ENCODE data around the gene IFT25.
"Not testable (repeated sequence)": the region's sequence is repeated elsewhere in the genome, so short reads cannot be mapped to it uniquely, and the experiment has no call there.

IFT25 gene

GRCh38 chr1:53945433-53946251 lies at the start of gene IFT25:
TSS of gene IFT25 (minus strand) at chr1:53945699. CDS start at chr1:53940082, 5,617 bp downstream.
- FAIRE-seq (peak; percentile 27), DNase-seq (ENCODE audit: low spot score) (peak; percentile 95)

- FAIRE-seq = not testable (repeated sequence)
These were observed 49.0 kb upstream of the IFT25 start for GRCh38 chr1:53994516-53994915.

GRCh38 chr1:53992085-53992874 lies 46.8 kb upstream of the IFT25 start:
- FAIRE-seq (no peak), DNase-seq (ENCODE audit: low spot score) (no peak)

More at GRCh38 chr1:53994516-53994915, 49.0 kb upstream of the IFT25 start:
- not testable (repeated sequence) for DNase-seq (ENCODE audit: low spot score)

- DNase-seq (ENCODE audit: low spot score) = no peak
- no peak for FAIRE-seq
These were observed 42.4 kb upstream of the IFT25 start for GRCh38 chr1:53987880-53988279.

- FAIRE-seq (no peak), DNase-seq (ENCODE audit: low spot score) (no peak)
These were observed 41.0 kb upstream of the IFT25 start for GRCh38 chr1:53986458-53986857.

DNA sequence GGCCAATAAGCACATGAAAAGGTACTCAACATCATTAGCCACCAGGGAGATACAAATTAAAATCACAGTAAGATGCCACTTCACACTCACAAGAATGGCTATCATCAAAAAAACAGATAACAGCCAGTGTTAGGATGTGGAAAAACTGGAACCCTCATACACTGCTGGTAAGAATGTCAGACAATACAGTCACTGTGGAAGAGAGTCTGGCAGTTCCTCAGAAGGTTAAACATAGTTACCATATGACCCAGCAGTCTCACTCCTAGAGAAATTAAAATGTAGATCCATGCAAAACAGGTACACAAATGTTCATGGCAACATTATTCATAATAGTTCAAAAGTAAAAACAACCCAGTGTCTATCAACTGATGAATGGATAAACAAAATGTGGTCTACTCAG lies 39.2 kb upstream of the IFT25 start:
- DNase-seq (ENCODE audit: low spot score) (no peak), FAIRE-seq (no peak)

GRCh38 chr1:53982763-53983104 lies 37.2 kb upstream of the IFT25 start:
- no peak for DNase-seq (ENCODE audit: low spot score)
- no peak for FAIRE-seq

GRCh38 chr1:53982034-53982762 lies 36.7 kb upstream of the IFT25 start:
- FAIRE-seq (no peak), DNase-seq (ENCODE audit: low spot score) (peak; percentile 39)

GRCh38 chr1:53981220-53981619 lies 35.7 kb upstream of the IFT25 start:
- FAIRE-seq (no peak), DNase-seq (ENCODE audit: low spot score) (peak; percentile 59)

DNA sequence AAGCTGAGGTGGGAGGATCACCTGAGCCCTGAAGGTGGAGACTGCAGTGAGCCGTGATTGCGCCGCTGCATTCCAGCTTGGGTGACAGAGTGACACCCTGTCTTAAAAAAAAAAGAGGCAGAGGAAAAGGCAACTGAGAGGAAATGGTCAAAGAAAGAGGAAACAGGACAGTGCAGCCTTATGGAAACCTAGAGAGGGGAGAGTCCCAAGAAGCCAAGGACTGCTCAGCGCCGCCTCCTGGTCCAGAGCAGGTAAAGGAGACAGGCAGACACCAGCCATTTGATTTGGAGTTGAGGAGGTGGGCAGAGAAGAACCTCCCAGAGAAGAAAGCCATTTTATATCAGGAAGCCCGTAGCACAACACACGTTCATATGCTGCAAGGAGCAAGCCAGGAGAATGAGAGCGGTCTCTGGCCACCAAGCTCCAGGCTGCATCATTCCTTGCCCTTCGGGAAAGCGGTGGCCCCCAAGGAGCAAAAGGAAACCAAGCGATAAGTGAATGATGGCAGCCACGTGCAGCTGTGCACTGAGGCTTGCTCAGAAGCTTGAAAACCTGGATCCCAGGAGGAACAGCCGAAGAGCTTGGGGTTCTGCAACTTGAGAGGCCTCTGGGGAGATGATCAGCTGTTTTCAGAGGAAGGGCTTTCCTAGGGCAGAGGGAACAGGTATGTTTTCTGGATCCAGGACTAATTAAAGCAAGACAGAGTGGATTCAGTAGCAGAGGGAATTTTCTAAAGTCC lies 34.4 kb upstream of the IFT25 start:
- no peak for FAIRE-seq
- no peak for DNase-seq (ENCODE audit: low spot score)

DNA sequence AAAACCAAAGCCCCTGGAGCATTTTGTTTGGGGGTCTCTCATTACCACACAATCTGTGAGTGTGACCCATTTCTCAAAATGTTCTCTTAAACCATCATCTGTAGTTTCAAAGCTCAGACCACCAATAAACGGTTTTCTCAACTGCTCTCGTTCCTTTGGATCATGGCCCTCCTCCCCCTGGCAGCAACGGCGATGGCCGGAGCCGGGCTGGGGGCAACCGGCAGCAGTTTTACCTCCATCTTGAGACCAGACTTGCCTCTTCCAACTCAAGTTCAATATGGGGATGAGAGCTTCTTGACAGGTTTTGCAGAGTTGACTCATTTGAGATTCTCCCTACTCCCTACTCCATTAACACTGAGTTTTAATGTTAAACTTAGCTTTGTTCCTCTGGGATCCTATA lies 30.4 kb upstream of the IFT25 start:
- DNase-seq (ENCODE audit: low spot score) = no peak
- no peak for FAIRE-seq

- no peak for DNase-seq (ENCODE audit: low spot score)
- no peak for FAIRE-seq
These were observed 26.2 kb upstream of the IFT25 start for GRCh38 chr1:53971718-53972117.

DNA sequence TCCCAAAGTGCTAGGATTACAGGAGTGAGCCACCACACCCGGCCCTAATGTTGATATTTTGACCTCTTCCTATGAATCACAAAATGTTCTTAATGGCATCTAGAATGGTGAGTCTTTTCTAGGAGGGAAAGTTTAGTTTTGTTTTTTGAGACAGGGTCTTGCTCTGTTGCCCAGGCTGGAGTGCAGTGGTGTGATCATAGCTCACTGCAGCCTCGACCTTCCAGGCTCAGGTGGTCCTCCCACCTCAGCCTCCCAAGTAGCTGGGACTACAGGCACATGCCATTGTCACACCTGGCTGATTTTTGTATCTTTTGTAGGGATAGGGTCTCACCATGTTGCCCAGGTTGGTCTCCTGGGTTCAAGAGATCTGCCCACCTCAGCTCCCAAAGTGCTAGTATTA lies 23.8 kb upstream of the IFT25 start:
- not testable (repeated sequence) for FAIRE-seq; DNase-seq (ENCODE audit: low spot score)

GRCh38 chr1:53968125-53968513 lies 22.6 kb upstream of the IFT25 start:
- FAIRE-seq = no peak

GRCh38 chr1:53967409-53968124 lies 22.1 kb upstream of the IFT25 start:
- no peak for FAIRE-seq
- DNase-seq (ENCODE audit: low spot score) = no peak

More at GRCh38 chr1:53968125-53968513, 22.6 kb upstream of the IFT25 start:
- no peak for DNase-seq (ENCODE audit: low spot score)

GRCh38 chr1:53966794-53967193 lies 21.3 kb upstream of the IFT25 start:
- FAIRE-seq (no peak), DNase-seq (ENCODE audit: low spot score) (no peak)

GRCh38 chr1:53964109-53964508 lies 18.6 kb upstream of the IFT25 start:
- DNase-seq (ENCODE audit: low spot score) (no peak), FAIRE-seq (no peak)

DNA sequence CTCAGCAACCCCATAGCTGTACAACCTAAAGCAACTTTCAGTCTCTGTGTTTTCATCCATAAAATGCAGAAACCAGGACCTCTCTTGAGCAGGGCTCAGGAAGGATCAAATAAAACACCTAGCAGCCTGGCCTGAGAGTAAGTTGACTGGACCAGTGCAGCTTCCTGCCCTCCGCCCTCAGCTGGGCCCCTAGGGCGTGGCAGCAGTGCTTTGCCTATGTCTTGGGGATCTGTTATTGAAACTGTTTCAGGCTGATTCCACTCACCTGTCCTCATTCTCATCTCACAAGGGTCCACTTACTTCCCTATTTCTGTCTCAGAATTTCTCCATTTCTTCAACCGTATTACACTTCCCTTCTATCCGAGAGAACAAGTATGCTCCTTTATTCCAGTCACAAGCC lies 18.0 kb upstream of the IFT25 start:
- DNase-seq (ENCODE audit: low spot score) (no peak), FAIRE-seq (no peak)

- no peak for FAIRE-seq
These were observed 16.9 kb upstream of the IFT25 start for GRCh38 chr1:53962395-53962794.

DNA sequence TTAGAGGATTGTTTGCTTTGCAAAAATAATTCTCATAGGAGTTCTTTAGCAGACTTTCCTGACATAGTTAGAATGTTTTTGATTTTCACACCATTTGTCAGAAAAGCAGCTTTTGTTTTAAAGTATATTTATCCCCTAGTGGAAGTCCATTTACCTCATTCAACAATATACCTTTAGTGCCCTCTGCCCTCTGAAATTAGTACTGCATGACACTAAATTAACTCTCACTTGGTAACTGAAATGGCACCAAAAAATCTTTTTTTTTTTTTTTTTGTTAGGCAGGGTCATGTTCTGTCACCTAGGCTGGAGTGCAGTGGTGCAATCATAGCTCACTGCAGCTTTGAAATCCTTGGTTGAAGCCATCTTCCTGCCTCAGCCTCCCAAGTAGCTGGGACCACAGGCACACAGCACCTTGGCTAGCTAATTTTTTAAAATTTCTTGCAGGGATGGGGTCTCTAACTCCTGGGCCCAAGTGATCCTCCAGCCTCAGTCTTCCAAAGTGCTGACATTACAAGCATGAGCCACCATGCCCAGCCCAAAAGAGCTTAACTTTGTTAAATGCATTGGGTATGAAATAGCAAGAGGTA lies 14.3 kb upstream of the IFT25 start:
- FAIRE-seq = no peak
- DNase-seq (ENCODE audit: low spot score) = no peak

More at GRCh38 chr1:53962395-53962794, 16.9 kb upstream of the IFT25 start:
- no peak for DNase-seq (ENCODE audit: low spot score)

Measured in urothelium cell line (cell line).